NCI-H345 treated with DMSO at 0.1 percent for 48 hours (cell line): ENCODE measurements around the gene MYB.
"Not testable (repeated sequence)": the region's sequence is repeated elsewhere in the genome, so short reads cannot be mapped to it uniquely, and the experiment has no call there.

ENCODE experiments used
- DNase-seq: peaks from one replicate; lab custom pipeline; 2025; ENCODE audit not compliant: unreplicated experiment; lab: John Stamatoyannopoulos, UW

The MYB gene

DNA sequence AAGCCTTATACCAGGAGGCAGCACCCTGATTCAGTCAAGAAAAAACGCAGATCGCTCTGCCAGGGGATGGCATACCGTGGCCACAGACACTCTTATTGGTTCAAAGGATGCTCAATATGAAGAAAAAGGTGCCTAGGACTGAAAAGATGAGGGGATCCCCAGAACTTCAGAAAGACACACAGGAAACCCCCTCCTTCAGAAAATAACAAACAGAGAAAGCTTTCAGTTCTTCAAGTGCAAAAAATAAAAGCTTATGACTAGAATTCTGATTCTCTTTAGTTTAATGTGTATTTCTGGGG is 17.7 kb upstream of the MYB start:
- DNase-seq, result no peak

DNA sequence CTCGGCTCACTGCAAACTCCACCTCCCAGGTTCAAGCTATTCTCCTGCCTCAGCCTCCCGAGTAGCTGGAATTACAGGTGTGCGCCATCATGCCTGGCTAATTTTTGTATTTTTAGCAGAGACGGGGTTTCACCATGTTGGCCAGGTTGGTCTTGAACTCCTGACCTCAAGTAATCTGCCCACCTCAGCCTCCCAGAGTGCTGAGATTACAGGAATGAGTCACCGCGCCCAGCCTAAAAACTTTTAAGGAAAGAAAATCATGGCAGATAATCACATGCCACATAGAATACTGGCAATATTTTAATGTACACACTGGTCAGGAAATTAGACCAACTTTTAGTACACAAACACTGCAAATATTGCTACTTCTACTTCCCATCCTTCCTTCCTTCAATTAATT is 16.7 kb upstream of the MYB start:
- not testable (repeated sequence) for DNase-seq

DNA sequence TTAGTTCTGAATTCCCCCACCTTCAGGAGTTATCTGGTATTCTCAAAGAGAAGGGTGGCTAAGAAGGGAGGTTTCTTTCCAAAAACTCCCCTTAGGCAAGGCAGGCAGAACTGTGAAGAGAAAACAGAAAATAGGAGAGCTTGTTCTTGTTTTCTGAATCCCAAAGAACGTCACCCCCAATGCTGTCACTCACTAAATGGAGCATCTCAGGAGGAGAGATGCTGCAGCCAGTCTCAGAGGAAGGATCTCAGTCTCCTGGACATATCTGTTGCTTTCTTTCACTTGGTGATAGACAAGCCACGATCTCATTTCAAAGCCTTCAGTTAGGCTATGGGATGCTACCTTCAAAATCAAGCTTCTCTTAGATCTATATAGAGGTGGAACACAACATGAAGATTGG is 16.1 kb upstream of the MYB start:
- DNase-seq, result no peak

DNA sequence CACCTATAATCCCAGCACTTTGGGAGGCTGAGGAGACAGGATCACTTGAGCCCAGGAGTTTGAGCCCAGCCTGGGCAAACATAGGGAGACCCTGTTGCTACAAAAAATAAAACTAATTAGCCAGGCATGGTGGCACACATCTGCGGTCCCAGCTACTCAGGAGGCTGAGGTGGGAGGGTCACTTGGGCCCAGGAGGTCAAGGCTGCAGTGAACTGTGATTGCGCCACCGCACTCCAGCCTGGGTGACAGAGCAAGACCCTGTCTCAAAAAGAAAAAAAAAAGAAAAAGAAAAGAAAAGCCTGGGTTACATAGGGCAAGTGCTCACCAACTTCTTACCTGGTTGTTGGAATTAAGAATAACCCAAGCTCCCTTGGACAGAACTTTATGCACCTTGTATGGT is 14.6 kb upstream of the MYB start:
- DNase-seq, result no peak

DNA sequence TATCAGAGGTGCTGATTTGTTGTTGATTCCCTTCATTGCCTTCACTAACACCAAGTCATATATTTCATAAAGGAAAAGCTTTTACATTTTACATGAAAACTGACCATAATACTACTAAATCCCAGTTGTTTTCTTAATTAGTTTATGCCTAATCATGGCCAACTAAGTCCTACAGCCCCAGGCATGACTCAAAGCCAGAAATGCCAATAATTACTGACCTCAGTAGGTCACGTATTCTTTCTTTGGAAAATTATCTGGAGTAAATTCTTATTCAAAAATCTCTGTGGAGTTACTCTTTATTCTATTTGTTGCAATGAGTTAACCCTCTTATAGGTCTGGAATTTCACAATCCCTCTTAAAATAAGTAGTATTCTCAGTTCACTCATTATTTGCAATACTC is 13.5 kb upstream of the MYB start:
- DNase-seq, result no peak

DNA sequence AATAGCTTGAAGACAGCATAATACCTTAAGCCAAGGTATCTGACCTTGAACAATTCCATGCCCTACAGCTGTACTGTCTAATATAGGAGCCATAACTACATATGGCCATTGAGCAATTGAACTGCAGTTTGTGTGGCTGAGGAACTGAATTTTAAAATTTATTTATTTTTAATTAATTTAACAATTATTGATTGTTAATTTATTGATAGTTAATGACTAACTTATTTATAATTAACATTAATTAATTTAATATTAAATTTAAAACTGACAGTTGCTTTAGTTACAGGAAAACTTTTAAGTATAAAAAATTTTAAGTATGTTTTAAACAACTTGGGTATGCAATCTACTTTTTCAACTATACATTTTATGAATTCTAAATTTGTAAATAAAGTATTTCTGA is 12.3 kb upstream of the MYB start:
- DNase-seq, result no peak

- no peak for DNase-seq
Observed at GRCh38 chr6:135170238-135170637, 10.9 kb upstream of the MYB start.

DNA sequence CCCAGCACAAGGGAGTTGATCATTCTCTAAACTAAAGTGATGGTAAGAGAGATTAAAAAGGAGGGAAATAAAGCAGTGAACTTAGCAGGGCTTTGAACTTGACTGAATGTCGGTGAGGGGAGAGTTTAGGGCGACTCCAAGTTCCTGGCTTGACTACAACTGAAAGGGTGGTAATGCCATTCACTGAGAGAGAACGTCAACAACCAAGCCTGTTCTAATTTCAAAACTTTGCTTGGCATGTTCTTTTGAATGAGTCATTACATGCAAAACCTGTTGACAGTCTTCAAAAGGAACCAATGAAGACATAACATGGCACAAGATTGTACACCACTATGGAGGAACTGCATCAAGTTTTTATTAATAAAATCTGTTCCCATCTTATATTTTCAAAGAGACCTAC is 10.3 kb upstream of the MYB start:
- no peak for DNase-seq

GRCh38 chr6:135173242-135173988 is 7.7 kb upstream of the MYB start:
- no peak for DNase-seq

DNA sequence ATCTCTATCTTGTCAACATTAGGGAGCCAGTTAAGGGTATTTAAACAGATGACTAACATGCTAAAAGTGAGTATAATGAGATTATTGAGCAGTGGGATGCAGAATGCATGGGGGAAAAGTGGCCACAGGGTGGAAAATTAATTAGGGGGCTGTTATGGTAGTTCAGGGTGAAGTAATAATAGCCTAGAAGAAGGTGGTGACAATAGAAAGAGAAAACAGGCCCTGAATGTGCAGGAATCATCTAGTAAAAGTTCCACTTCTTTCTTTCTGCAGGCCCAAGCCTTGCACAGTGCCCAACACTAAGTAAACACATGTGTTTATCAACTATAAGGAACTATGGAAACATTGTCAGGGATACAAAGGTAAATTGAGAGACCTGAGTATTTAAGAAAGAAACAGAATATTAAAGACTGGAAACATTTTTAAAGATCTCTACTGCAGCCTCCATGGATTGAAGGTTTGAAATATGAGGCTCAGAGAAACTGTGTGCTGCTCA is 7.1 kb upstream of the MYB start:
- DNase-seq, result no peak

DNA sequence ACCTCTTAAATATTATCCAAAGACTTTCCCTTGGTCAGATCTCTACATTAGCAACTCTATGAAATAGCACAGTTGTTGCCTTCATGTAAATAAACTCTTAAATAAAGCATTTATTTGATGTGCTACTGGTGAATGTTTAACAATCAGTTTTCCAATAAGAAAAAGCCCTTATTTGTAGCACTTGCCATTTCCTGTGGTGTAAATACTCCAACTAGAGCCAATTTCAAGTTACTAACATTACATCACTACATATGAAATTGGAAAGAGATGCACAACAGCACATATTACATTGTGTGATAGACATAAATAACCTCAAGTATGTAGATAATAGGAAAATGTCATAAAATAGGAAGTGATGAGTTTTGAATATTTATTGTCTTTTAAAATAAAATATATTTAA is 5.0 kb upstream of the MYB start:
- DNase-seq, result no peak

DNA sequence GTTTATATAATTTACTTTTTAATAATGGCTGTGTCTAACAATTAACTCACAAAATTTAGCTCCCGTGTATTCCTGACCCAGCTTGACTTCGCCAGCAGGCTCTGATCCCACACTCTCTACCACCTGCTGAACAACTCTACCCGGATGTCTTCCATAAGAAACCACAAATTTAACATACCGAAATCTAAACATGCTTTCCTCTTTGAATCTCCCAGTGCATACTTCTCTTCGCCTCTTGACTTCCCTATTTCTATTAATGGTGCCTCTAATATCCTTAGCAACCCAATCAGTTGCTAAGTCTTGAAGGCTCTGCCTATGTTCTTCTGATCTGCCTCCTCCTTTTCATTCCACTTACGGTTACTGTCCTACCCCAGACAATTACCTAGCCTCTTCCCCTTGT is 4.6 kb upstream of the MYB start:
- DNase-seq, result no peak

- no peak for DNase-seq
Observed at GRCh38 chr6:135179372-135179771, 1.7 kb upstream of the MYB start.

DNA sequence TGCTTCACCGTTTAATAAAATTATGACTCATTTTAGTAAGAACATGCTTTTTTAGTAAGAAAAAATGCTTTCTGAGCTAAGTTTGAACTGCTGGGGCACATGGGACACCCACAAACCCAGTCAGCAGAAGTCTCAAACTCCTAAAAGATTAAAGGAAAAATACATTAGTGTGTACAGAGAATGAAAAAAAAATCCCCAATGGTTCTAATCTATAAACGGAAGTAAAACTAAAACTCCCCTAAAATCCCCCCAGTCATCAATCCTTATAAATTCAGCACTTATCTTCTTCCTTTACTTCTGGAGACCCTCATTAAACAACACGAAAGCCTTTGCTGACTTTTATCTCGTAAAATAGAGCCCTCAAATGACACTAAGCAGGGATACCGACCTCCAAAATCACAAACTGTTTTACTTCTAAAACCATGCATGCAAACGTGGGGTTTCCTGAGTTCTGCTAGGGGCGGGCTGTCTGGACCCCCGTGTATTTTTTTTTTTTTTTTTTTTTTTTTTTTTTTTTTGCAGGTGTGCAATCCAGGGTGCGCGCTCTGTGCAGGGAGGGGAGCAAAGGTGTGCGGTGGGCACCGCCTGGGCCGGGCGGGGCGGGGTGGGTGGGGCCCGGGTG is 1.1 kb upstream of the MYB start:
- no peak for DNase-seq

GRCh38 chr6:135181333-135182070 is 394 bp downstream of the MYB start:
- peak; percentile 47 for DNase-seq

- DNase-seq, result peak; percentile 47
Observed at GRCh38 chr6:135182071-135183001, 1.2 kb downstream of the MYB start.

GRCh38 chr6:135183002-135183531 is 2.0 kb downstream of the MYB start:
- DNase-seq, result peak; percentile 48

- peak; percentile 30 for DNase-seq
Observed at GRCh38 chr6:135183532-135184440, 2.7 kb downstream of the MYB start.

DNA sequence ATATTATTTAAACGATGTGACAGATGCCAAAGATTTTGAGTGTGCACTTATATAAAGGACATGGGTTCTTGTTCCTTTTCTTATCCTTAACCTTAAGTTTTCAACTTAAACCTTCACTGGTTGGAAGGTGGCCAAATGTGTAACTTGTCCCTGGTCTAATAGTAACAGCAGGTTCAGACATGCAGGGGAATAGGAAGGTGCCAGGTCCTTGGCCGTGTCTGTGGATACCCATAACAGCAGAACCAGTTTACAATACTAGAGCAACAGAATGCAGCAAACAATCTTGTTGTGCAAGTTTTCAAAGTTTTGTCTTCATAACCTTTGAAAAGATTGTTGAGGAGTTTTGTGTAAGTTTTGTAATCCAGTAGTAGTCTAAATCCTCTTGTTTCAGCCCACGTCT is 4.4 kb downstream of the MYB start:
- DNase-seq, result no peak

- no peak for DNase-seq
Observed at GRCh38 chr6:135186255-135186654, 5.1 kb downstream of the MYB start.
